T-helper 17 cell (primary cell): ENCODE measurements around the gene ICOS. TPM values are rescaled to one million over a fixed set of nuclear protein-coding genes. Genes with fewer than 3 reads are reported as not detected.
"Not testable (repeated sequence)": the region's sequence is repeated elsewhere in the genome, so short reads cannot be mapped to it uniquely, and the experiment has no call there.

Experiments used
- ATAC-seq: fragments of 150-1000 bp; cut with Tn5 transposase; 2 replicates; pipeline ENCODE4 v1.10.0; 2021; ENCODE audit warnings: mild to moderate bottlenecking, moderate library complexity
- DNase-seq, 3 donors: peaks; one replicate each; pipeline versions ENCODE4 v3.0.0 to v3.0.0-alpha.2; 2020 to 2021
- H3K9me3 ChIP-seq: one replicate; pipeline ENCODE4 v1.7.0; 2013; ENCODE audit warnings: low read length, mild to moderate bottlenecking; ENCODE audit not compliant: control insufficient read depth, poor library complexity, severe bottlenecking
- H3K27ac Mint-ChIP-seq: one replicate; pipeline ENCODE4 v1.8.0; 2022; ENCODE audit warnings: mild to moderate bottlenecking, moderate library complexity, mixed read lengths
- H3K27me3 Mint-ChIP-seq: one replicate; pipeline ENCODE4 v1.8.0; 2022; ENCODE audit warnings: mixed read lengths
- H3K36me3 Mint-ChIP-seq: one replicate; pipeline ENCODE4 v1.8.0; 2022; ENCODE audit warnings: low read depth, mixed read lengths
- H3K4me1 Mint-ChIP-seq: one replicate; pipeline ENCODE4 v1.8.0; 2022; ENCODE audit warnings: mild to moderate bottlenecking, mixed read lengths
- H3K4me3 Mint-ChIP-seq: one replicate; pipeline ENCODE4 v1.8.0; 2022; ENCODE audit warnings: mild to moderate bottlenecking, moderate library complexity, mixed read lengths
- total RNA-seq, 4 donors: library from RNA in 2 of 4; stranded (reverse) in 2 of 4; gene quantifications; one replicate each; pipeline ENCODE4 v1.2.3 and lab custom pipeline; 2022 to 2026

The ICOS gene
- total RNA-seq, 2 donors from 2014 or later, result 71.5 to 122 TPM

- H3K9me3 ChIP-seq, H3K27me3 Mint-ChIP-seq, DNase-seq, ATAC-seq, H3K36me3 Mint-ChIP-seq, H3K4me3 Mint-ChIP-seq: not testable (repeated sequence)
- peak overlapping the region; percentile 99 for H3K27ac Mint-ChIP-seq
- H3K4me1 Mint-ChIP-seq, result peaks cover 26% of the 10 kb centered on the region
Observed at GRCh38 chr2:203931262-203931661, 5.3 kb upstream of the ICOS start.

GRCh38 chr2:203934041-203934492, 2.5 kb upstream of the ICOS start:
- H3K36me3 Mint-ChIP-seq, result peaks cover 7% of the 10 kb centered on the region
- ATAC-seq, result peak; percentile 27
- H3K9me3 ChIP-seq, result no peaks in the 10 kb centered on the region
- H3K4me1 Mint-ChIP-seq, result peaks cover 40% of the 10 kb centered on the region
- peak in 1 of 3 donors; percentile 34 for DNase-seq
- H3K27ac Mint-ChIP-seq, result peak overlapping the region; percentile 99
- peak overlapping the region; percentile 63 for H3K4me3 Mint-ChIP-seq
- H3K27me3 Mint-ChIP-seq, result no peaks in the 10 kb centered on the region

GRCh38 chr2:203934711-203935438, 1.7 kb upstream of the ICOS start:
- H3K27me3 Mint-ChIP-seq, result no peaks in the 10 kb centered on the region
- DNase-seq, result no peak
- H3K4me1 Mint-ChIP-seq, result peaks cover 47% of the 10 kb centered on the region
- H3K36me3 Mint-ChIP-seq, result peaks cover 9% of the 10 kb centered on the region
- H3K27ac Mint-ChIP-seq, result peak overlapping the region; percentile 99
- peak; percentile 7 for ATAC-seq
- no peaks in the 10 kb centered on the region for H3K9me3 ChIP-seq
- peak overlapping the region; percentile 63 for H3K4me3 Mint-ChIP-seq

GRCh38 chr2:203935568-203935967, 995 bp upstream of the ICOS start:
- DNase-seq (no peak), ATAC-seq (no peak)
- H3K9me3 ChIP-seq, result no peaks in the 10 kb centered on the region
- H3K36me3 Mint-ChIP-seq, result peaks cover 12% of the 10 kb centered on the region
- peak overlapping the region; percentile 99 for H3K27ac Mint-ChIP-seq
- peaks cover 54% of the 10 kb centered on the region for H3K4me1 Mint-ChIP-seq
- H3K27me3 Mint-ChIP-seq, result no peaks in the 10 kb centered on the region
- no peak overlapping the region for H3K4me3 Mint-ChIP-seq

- no peaks in the 10 kb centered on the region for H3K9me3 ChIP-seq
- Mint-ChIP-seq H3K27ac (peak overlapping the region; percentile 99), H3K4me3 (peak overlapping the region; percentile 96), H3K36me3 (peaks cover 12% of the 10 kb centered on the region), H3K27me3 (no peaks in the 10 kb centered on the region), H3K4me1 (peaks cover 60% of the 10 kb centered on the region)
- ATAC-seq (peak; percentile 12), DNase-seq (no peak)
Observed at GRCh38 chr2:203936949-203937348, 386 bp downstream of the ICOS start.

- H3K4me3 Mint-ChIP-seq, result peak overlapping the region; percentile 96
- peaks cover 12% of the 10 kb centered on the region for H3K36me3 Mint-ChIP-seq
- H3K9me3 ChIP-seq, result no peaks in the 10 kb centered on the region
- peak overlapping the region; percentile 99 for H3K27ac Mint-ChIP-seq
- DNase-seq (no peak), ATAC-seq (peak; percentile 10)
- no peaks in the 10 kb centered on the region for H3K27me3 Mint-ChIP-seq
- peaks cover 63% of the 10 kb centered on the region for H3K4me1 Mint-ChIP-seq
Observed at GRCh38 chr2:203937788-203938187, 1.2 kb downstream of the ICOS start.

- ATAC-seq (peak; percentile 16), DNase-seq (no peak)
- no peaks in the 10 kb centered on the region for H3K9me3 ChIP-seq
- Mint-ChIP-seq H3K4me1 (peaks cover 62% of the 10 kb centered on the region), H3K36me3 (peaks cover 13% of the 10 kb centered on the region), H3K4me3 (peak overlapping the region; percentile 96), H3K27ac (peak overlapping the region; percentile 99), H3K27me3 (no peaks in the 10 kb centered on the region)
Observed at GRCh38 chr2:203940039-203940438, 3.5 kb downstream of the ICOS start.

GRCh38 chr2:203943493-203944382, 7.2 kb downstream of the ICOS start:
- H3K36me3 Mint-ChIP-seq, result peaks cover 17% of the 10 kb centered on the region
- not testable (repeated sequence) for H3K9me3 ChIP-seq, DNase-seq, H3K27me3 Mint-ChIP-seq
- peaks cover 73% of the 10 kb centered on the region for H3K4me1 Mint-ChIP-seq
- H3K27ac Mint-ChIP-seq, result peak overlapping the region; percentile 99
- peak overlapping the region; percentile 87 for H3K4me3 Mint-ChIP-seq
- peak; percentile 7 for ATAC-seq

- peaks cover 17% of the 10 kb centered on the region for H3K36me3 Mint-ChIP-seq
- H3K4me3 Mint-ChIP-seq, result peak overlapping the region; percentile 87
Observed at GRCh38 chr2:203948733-203949132, 12.2 kb downstream of the ICOS start.

GRCh38 chr2:203949228-203949627, 12.7 kb downstream of the ICOS start:
- Mint-ChIP-seq H3K27me3 (no peaks in the 10 kb centered on the region), H3K4me3 (peak overlapping the region; percentile 87), H3K4me1 (peaks cover 63% of the 10 kb centered on the region), H3K36me3 (peaks cover 17% of the 10 kb centered on the region), H3K27ac (peak overlapping the region; percentile 99)
- DNase-seq (no peak), ATAC-seq (peak; percentile 22)
- no peaks in the 10 kb centered on the region for H3K9me3 ChIP-seq

More at GRCh38 chr2:203948733-203949132, 12.2 kb downstream of the ICOS start:
- Mint-ChIP-seq H3K27ac (peak overlapping the region; percentile 99), H3K4me1 (peaks cover 66% of the 10 kb centered on the region), H3K27me3 (no peaks in the 10 kb centered on the region)
- DNase-seq (no peak), ATAC-seq (no peak)
- H3K9me3 ChIP-seq, result no peaks in the 10 kb centered on the region

- DNase-seq (peak; percentile 23 to 64 (median 52)), ATAC-seq (peak; percentile 80)
- peaks cover 10% of the 10 kb centered on the region for H3K36me3 Mint-ChIP-seq
- peak overlapping the region; percentile 99 for H3K27ac Mint-ChIP-seq
- H3K4me3 Mint-ChIP-seq, result peak overlapping the region; percentile 93
- H3K9me3 ChIP-seq, result no peaks in the 10 kb centered on the region
- H3K4me1 Mint-ChIP-seq, result peaks cover 57% of the 10 kb centered on the region
- no peaks in the 10 kb centered on the region for H3K27me3 Mint-ChIP-seq
Observed at GRCh38 chr2:203951366-203951902, 14.9 kb downstream of the ICOS start.

GRCh38 chr2:203959265-203959664, 22.7 kb downstream of the ICOS start:
- Mint-ChIP-seq H3K4me3 (peak overlapping the region; percentile 43), H3K27me3 (no peaks in the 10 kb centered on the region), H3K36me3 (peaks cover 15% of the 10 kb centered on the region), H3K4me1 (peaks cover 43% of the 10 kb centered on the region), H3K27ac (peak overlapping the region; percentile 99)
- no peaks in the 10 kb centered on the region for H3K9me3 ChIP-seq
- DNase-seq (no peak), ATAC-seq (peak; percentile 16)

GRCh38 chr2:203959672-203960071, 23.1 kb downstream of the ICOS start:
- peak overlapping the region; percentile 99 for H3K27ac Mint-ChIP-seq
- peaks cover 43% of the 10 kb centered on the region for H3K4me1 Mint-ChIP-seq
- peaks cover 15% of the 10 kb centered on the region for H3K36me3 Mint-ChIP-seq
- ATAC-seq, result peak; percentile 20
- no peak for DNase-seq
- H3K27me3 Mint-ChIP-seq, result no peaks in the 10 kb centered on the region
- no peaks in the 10 kb centered on the region for H3K9me3 ChIP-seq
- no peak overlapping the region for H3K4me3 Mint-ChIP-seq
